ENCODE data around the gene PFKM.

The PFKM gene

GRCh38 chr12:48157889-48158370, 38.8 kb downstream of the PFKM start:
- DNase-seq: no peak

GRCh38 chr12:48160046-48160445, 40.9 kb downstream of the PFKM start:
- no peak for DNase-seq

GRCh38 chr12:48160807-48161206, 41.6 kb downstream of the PFKM start:
- no peak for DNase-seq

GRCh38 chr12:48163150-48163747, 44.1 kb downstream of the PFKM start:
- DNase-seq: no peak

- no peak for DNase-seq
Measured at GRCh38 chr12:48164451-48164850, 45.3 kb downstream of the PFKM start.

GRCh38 chr12:48165089-48165981, 46.2 kb downstream of the PFKM start:
- DNase-seq: no peak

- DNase-seq: no peak
Measured at GRCh38 chr12:48169011-48169410, 49.8 kb downstream of the PFKM start.

GRCh38 chr12:48175613-48176416, 56.7 kb downstream of the PFKM start:
- DNase-seq: no peak

- DNase-seq: no peak
Measured at GRCh38 chr12:48176417-48176751, 57.2 kb downstream of the PFKM start.

- no peak for DNase-seq
Measured at GRCh38 chr12:48177982-48178381, 58.8 kb downstream of the PFKM start.

GRCh38 chr12:48179466-48179865, 60.3 kb downstream of the PFKM start:
- DNase-seq: no peak

GRCh38 chr12:48180424-48180823, 61.3 kb downstream of the PFKM start:
- no peak for DNase-seq

- DNase-seq: no peak
Measured at GRCh38 chr12:48180857-48181495, 61.8 kb downstream of the PFKM start.

GRCh38 chr12:48182631-48183030, 63.5 kb downstream of the PFKM start:
- DNase-seq: no peak

GRCh38 chr12:48183091-48183875, 64.1 kb downstream of the PFKM start, which contains the start of gene CCDC184:
TSS of gene CCDC184 (plus strand) at chr12:48183644. CDS start at chr12:48184123, 479 bp downstream.
- no peak for DNase-seq

GRCh38 chr12:48183876-48184548, 64.8 kb downstream of the PFKM start:
- DNase-seq: no peak

GRCh38 chr12:48184549-48184922, 65.4 kb downstream of the PFKM start:
- no peak for DNase-seq

GRCh38 chr12:48185181-48185919, 66.2 kb downstream of the PFKM start:
- no peak for DNase-seq

GRCh38 chr12:48187916-48188695, 68.9 kb downstream of the PFKM start:
- DNase-seq: no peak
